HG03095 (cell line): ENCODE measurements around the gene THAP11.

ENCODE experiments used
- ATAC-seq: cut with Tn5 transposase; IDR thresholded peaks from one replicate; pipeline ENCODE4 v1.9.1; 2021; ENCODE audit warnings: moderate library complexity; ENCODE audit not compliant: unreplicated experiment

Gene THAP11

DNA sequence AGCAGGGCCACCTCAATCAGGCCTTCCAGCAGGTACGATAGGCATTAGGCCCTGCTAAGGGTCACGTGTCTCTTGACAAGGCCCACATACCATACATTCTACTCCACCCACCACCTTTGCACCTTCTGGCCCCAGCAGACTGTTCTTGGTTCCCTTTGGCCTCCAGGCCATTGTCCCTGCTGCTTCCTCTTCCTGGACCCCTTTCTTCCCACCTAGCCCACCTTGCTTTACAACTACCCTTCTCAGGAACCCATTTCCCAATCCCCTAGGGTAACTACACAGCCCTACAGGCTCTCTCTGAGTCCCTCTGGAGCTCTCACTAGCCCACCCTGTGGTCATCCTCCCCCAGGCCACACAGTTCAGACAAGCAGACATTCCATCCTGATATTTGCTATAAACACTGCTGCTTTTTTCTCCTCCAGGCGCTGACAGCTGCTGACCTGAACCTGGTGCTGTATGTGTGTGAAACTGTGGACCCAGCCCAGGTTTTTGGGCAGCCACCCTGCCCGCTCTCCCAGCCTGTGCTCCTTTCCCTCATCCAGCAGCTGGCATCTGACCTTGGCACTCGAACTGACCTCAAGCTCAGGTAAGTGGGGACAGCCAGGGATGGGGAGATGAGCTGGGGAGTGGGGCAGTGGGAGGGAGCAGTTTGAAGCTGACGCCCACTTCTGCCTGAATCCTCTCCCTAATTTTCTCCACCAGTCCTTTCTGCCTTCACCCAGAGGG lies 41.2 kb downstream of the THAP11 start:
- no peak for ATAC-seq

DNA sequence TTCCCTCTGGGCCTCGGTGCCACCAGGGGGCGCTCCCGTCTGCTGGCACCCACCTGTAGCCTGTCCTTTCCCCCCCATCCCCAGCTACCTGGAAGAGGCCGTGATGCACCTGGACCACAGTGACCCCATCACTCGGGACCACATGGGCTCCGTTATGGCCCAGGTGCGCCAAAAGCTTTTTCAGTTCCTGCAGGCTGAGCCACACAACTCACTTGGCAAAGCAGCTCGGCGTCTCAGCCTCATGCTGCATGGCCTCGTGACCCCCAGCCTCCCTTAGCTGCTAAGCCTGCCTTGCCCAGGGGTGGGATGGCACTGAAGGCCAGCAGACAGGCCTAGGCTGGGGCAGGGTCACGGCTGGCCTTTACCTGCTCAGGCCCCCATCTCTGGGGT lies 41.7 kb downstream of the THAP11 start:
- ATAC-seq = no peak

DNA sequence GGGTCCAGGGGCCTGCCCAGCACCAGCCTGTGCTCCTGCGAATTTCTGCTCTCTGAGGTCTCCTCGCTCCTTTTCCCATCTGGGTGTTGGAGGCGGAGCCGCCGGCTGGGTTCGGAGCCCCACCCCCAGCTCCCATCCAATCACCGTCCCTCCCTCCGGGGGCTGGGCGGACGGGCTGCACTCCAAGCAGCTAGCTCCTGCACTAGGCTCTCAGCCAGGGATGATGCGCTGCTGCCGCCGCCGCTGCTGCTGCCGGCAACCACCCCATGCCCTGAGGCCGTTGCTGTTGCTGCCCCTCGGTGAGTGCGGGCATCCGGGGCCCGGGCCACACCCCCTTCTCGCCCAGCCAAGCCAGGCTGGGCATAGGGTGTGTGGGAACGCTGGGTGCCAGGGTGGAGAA lies 42.6 kb downstream of the THAP11 start, which contains the start of gene NRN1L:
Gene NRN1L (plus strand): TSS at position 202 of the 400 bp plus-strand sequence. CDS start 19 bp downstream, at position 221.
- ATAC-seq = no peak

DNA sequence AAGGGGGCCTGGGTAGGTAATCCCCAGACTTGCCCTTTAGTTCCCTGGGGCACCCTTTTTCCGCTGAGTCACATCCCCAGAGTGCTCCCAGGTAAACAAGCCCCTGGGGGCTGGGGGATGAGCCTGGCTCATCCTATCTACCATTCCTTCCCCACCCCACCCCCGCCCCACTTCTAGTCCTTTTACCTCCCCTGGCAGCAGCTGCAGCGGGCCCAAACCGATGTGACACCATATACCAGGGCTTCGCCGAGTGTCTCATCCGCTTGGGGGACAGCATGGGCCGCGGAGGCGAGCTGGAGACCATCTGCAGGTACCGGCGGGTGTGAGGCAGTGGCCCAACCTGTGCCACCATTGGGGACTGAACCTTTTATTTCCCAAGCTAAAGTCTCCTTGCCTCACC lies 43.4 kb downstream of the THAP11 start:
- no peak for ATAC-seq

DNA sequence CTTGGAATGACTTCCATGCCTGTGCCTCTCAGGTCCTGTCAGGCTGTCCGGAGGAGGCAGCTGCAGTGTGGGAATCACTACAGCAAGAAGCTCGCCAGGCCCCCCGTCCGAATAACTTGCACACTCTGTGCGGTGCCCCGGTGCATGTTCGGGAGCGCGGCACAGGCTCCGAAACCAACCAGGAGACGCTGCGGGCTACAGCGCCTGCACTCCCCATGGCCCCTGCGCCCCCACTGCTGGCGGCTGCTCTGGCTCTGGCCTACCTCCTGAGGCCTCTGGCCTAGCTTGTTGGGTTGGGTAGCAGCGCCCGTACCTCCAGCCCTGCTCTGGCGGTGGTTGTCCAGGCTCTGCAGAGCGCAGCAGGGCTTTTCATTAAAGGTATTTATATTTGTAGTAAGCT lies 43.9 kb downstream of the THAP11 start:
- ATAC-seq = no peak

DNA sequence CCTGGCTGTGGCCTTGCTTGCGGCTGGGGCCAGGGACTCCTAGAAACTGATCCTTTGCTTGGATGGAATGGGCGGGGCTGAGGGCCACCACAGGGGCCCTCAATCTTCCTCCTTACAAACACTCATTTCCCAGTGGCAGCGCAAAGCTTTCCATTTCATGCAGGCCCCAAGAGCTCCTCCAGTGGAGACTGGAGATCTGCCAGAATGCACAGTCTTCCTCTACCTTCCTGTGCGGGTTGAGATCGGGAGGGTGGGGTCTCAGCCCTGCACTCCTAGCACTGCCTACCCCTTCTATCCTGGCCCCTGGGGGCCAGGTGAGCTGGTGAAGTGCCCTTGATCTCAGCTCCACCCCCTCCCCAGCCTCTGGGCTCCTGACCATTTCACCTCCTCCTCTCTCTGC lies 44.3 kb downstream of the THAP11 start:
- no peak for ATAC-seq

DNA sequence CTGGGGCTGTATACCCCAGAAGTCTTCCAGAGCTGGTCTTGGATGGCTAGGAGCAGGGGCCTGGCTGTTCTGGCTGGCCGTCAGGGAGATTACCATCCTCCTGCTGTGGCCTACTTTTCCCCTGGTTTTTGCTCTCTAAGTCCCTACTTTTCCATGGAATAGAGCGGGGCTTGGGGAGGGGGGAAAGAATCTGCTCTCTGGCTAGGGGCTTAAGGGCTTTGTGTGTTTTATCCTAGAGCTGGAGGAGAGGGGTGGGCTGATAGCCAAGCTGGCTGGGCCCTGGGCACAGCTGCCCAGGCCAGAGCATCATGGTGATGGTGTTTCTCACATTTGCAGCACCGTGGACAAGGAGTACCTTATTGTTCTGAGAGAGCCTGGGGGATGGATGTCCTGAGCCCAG lies 46.2 kb downstream of the THAP11 start:
- ATAC-seq = no peak

DNA sequence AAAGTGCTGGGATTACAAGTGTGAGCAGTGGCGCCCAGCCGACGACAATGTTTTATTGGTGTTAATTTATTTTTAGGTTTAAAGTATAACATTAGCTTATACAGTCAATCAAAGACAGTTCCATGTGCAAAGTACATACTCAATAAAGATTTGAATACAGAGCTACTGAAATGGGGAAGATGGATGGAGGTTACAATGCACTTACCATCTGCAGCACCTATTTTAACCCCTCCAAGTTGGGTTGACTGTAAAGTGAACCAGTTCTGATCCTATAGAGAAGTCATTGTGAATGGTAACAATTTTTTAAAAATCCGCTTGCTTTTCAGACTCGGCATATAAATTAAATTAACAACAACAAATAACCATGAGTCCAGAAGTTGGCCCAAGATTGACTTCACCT lies 50.3 kb downstream of the THAP11 start:
- ATAC-seq = no peak

DNA sequence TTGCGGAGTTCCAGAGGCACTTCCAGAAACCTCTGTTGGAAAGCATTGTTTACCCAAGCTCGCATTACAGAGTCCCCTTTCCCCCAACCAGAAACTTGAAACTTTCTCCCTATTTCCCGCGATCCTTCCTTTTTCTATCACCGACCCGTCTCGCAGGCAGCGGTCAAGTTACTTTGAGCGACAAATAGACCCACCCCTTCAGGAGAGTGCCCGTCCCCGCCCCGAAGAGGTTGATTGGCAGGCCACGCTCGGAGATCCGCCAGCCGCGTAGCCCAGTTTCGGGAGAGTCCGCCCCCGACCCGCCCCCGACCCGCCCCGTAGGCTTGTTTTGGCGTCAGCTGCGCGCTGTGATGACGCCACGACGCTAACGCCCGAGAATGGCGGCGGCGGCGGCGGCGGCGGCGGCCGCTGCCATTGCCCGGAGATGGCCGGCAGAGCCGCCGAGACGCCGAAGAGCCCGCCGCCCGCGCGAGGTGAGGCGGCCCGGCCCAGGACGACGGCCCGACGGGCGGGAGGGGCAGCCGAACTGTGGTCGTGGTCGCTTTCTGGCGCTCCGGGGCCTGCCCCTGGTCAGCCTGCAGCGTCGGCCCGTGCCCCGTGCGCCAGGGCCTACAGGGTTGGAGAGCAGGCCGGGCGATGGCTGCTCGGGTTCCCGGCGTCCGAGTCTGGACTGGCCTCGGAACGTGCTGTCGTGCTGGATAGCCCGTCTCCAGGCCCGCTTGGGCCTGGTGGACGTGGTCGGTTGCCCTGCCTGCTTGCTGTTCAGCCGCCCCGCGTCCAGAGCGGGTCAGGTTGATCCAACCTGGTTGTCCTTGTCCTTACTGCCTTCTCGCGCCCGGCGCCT lies 51.0 kb downstream of the THAP11 start, which contains the start of gene PSKH1:
Gene PSKH1 (plus strand): TSS at position 356 of the 844 bp plus-strand sequence. CDS start 15,496 bp downstream, outside the sequence.
- peak; percentile 87 for ATAC-seq
